HepG2 (cell line): ENCODE measurements around the gene SWSAP1. TPM values are rescaled to one million over a fixed set of nuclear protein-coding genes. Genes with fewer than 3 reads are reported as not detected.

Experiments used
- AKAP8 ChIP-seq: sonication (generic); formaldehyde crosslinking; IDR thresholded peaks from 2 replicates; pipeline ENCODE4 v1.5.1; 2020; ENCODE audit warnings: mild to moderate bottlenecking, missing genetic modification reagents
- FOXC1 ChIP-seq: sonication (generic); formaldehyde crosslinking; IDR thresholded peaks from 2 replicates; pipeline ENCODE4 v1.8.0; 2022; ENCODE audit warnings: mild to moderate bottlenecking, missing genetic modification reagents, borderline replicate concordance
- HIVEP1 ChIP-seq: sonication (generic); formaldehyde crosslinking; IDR thresholded peaks from 2 replicates; pipeline ENCODE4 v1.4.0; 2020; ENCODE audit warnings: mild to moderate bottlenecking, missing genetic modification reagents
- MEIS2 ChIP-seq: sonication (generic); formaldehyde crosslinking; IDR thresholded peaks from 2 replicates; pipeline ENCODE4 v1.9.0; 2021; ENCODE audit warnings: mild to moderate bottlenecking, missing genetic modification reagents
- NFYB ChIP-seq: sonication (generic); formaldehyde crosslinking; IDR thresholded peaks from 2 replicates; pipeline ENCODE4 v1.4.0; 2020; ENCODE audit warnings: missing genetic modification reagents
- PAWR ChIP-seq: sonication (generic); formaldehyde crosslinking; IDR thresholded peaks from 2 replicates; pipeline ENCODE4 v1.4.0; 2020; ENCODE audit warnings: missing genetic modification reagents, mild to moderate bottlenecking, borderline replicate concordance
- SNAPC2 ChIP-seq: sonication (generic); formaldehyde crosslinking; IDR thresholded peaks from 2 replicates; pipeline ENCODE4 v1.8.1; 2022; ENCODE audit warnings: mild to moderate bottlenecking, missing genetic modification reagents
- SOX6 ChIP-seq, 2 experiments: fragments of 450-650 bp in 1 of 2; sonication (generic) in 1 of 2; formaldehyde crosslinking in 1 of 2; IDR thresholded peaks; 2 replicates each; pipeline versions ENCODE4 v1.4.0 to v1.6.1; 2017 to 2020; ENCODE audit warnings: antibody characterized with exemption in 1 of 2, mild to moderate bottlenecking in 1 of 2, missing genetic modification reagents in 1 of 2
- SP140L ChIP-seq: sonication (generic); formaldehyde crosslinking; IDR thresholded peaks from 2 replicates; pipeline ENCODE4 v1.4.0; 2020; ENCODE audit warnings: missing genetic modification reagents, borderline replicate concordance
- TAF1 ChIP-seq: sonication (generic); formaldehyde crosslinking; IDR thresholded peaks from 2 replicates; pipeline ENCODE4 v1.4.0; 2020; ENCODE audit warnings: missing genetic modification reagents
- ZBTB20 ChIP-seq: sonication (generic); formaldehyde crosslinking; IDR thresholded peaks from 2 replicates; pipeline ENCODE4 v1.8.1; 2023; ENCODE audit warnings: missing genetic modification reagents, low read depth, mild to moderate bottlenecking, borderline replicate concordance
- ZNF136 ChIP-seq: sonication (generic); formaldehyde crosslinking; IDR thresholded peaks from 2 replicates; pipeline ENCODE4 v1.8.1; 2022; ENCODE audit warnings: low read depth, mild to moderate bottlenecking, moderate library complexity, missing genetic modification reagents
- ZNF543 ChIP-seq: sonication (generic); formaldehyde crosslinking; IDR thresholded peaks from 2 replicates; pipeline ENCODE4 v1.4.0; 2020; ENCODE audit warnings: mild to moderate bottlenecking, missing genetic modification reagents
- ZNF7 ChIP-seq: IDR thresholded peaks from 2 replicates; pipeline ENCODE4 v1.6.1; 2016; ENCODE audit warnings: missing biosample characterization, missing genetic modification reagents
- polyA plus RNA-seq, 8 experiments: library from polyadenylated mRNA; depleted of rRNA in 3 of 8; stranded (reverse) in 7 of 8; unstranded in 1 of 8; fragments of >200 nt; fragmentation: Illumina TruSeq in 4 of 8; extraction: Trizol in 4 of 8; gene quantifications; 2 replicates each; pipeline versions ENCODE4 v1.2.1 to v1.2.3, GENCODE V29; 2011 to 2016; ENCODE audit warnings: low read depth in 4 of 8, missing spikeins in 1 of 8, mixed read lengths in 1 of 8; ENCODE audit not compliant: insufficient read depth in 1 of 8
- total RNA-seq, 5 experiments: library from RNA; depleted of rRNA; stranded (reverse); fragments of >200 nt; fragmentation: Illumina TruSeq; extraction: Trizol; gene quantifications; 2 replicates each; pipeline ENCODE4 v1.2.3, GENCODE V29; 2016; ENCODE audit warnings: low read depth in 1 of 5
- TF ChIP-seq, protein P1 (sequence below): sonication (generic); formaldehyde crosslinking; IDR thresholded peaks from 2 replicates; pipeline ENCODE4 v1.4.0; 2020; ENCODE audit warnings: missing genetic modification reagents
- TF ChIP-seq, protein P2 (sequence below): sonication (generic); formaldehyde crosslinking; IDR thresholded peaks from 2 replicates; pipeline ENCODE4 v1.5.1; 2020; ENCODE audit warnings: missing genetic modification reagents, mild to moderate bottlenecking, borderline replicate concordance
- TF ChIP-seq, protein P3 (sequence below): IDR thresholded peaks from 2 replicates; pipeline ENCODE4 v1.6.1; 2016; ENCODE audit warnings: missing compliant biosample characterization, missing genetic modification reagents, borderline replicate concordance
- TF ChIP-seq, protein P4 (sequence below): sonication (generic); formaldehyde crosslinking; IDR thresholded peaks from 2 replicates; pipeline ENCODE4 v1.4.0; 2020; ENCODE audit warnings: mild to moderate bottlenecking, missing genetic modification reagents, borderline replicate concordance
- TF ChIP-seq, protein P5 (sequence below): sonication (generic); formaldehyde crosslinking; IDR thresholded peaks from 2 replicates; pipeline ENCODE4 v1.8.1; 2023; ENCODE audit warnings: mild to moderate bottlenecking, moderate library complexity, missing genetic modification reagents
- TF ChIP-seq, protein P6 (sequence below): sonication (generic); formaldehyde crosslinking; IDR thresholded peaks from 2 replicates; pipeline ENCODE4 v1.8.1; 2023; ENCODE audit warnings: missing genetic modification reagents, mild to moderate bottlenecking, borderline replicate concordance

Gene SWSAP1
- total and polyA plus RNA-seq, 2 of the 13 experiments (the other 11 are each of a cell fraction or from before 2014, with no cell fraction given) = 2.7 to 3.3 TPM

DNA sequence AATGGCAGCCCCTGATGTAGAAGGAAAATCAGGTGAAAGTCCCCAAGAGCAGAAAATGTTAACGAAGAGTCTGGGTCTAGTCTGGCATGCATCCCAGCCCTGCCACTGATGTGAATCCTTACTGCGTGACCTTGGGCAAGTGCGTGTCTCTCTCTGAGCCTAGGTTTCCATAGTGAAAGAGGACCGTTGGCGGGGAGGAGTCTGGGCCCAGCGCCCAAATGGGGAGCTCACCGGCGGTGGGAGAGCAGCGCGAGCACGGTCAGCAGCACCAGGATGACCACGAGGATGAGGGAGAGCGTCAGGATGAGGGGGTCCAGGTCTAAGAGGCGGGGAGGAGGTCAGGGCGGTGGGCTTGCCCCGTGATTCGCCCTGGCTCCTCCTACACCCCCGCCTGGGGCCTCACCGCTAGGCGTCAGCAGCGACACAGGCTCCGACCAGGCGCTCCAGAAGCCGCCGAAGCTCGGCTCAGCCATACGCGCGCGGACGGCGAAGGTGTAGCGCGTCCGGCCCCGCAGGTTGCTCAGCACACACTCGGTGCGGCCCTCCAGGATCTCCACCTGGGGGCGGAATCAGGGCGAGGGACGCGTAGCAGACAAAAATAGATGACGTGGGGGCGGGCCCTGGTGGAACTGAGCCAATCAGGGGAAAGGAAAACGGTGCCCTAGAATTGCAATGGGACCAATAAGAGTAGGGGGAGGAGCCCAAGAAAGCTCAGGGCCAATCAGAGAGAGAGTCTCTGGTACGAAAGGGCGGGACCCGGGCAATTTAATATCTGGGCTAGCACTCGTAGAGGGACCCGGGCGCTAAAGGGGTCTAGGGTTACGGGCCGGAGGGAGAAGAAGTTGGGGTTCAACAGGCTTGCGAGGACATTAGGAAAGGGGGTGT is 6.4 kb downstream of the SWSAP1 start (continued):
- TF ChIP-seq ZNF7 (CRISPR knock-in tag) = no peak
- no peak for TF ChIP-seq PAWR (CRISPR knock-in tag)
- TF ChIP-seq, protein P1, sequence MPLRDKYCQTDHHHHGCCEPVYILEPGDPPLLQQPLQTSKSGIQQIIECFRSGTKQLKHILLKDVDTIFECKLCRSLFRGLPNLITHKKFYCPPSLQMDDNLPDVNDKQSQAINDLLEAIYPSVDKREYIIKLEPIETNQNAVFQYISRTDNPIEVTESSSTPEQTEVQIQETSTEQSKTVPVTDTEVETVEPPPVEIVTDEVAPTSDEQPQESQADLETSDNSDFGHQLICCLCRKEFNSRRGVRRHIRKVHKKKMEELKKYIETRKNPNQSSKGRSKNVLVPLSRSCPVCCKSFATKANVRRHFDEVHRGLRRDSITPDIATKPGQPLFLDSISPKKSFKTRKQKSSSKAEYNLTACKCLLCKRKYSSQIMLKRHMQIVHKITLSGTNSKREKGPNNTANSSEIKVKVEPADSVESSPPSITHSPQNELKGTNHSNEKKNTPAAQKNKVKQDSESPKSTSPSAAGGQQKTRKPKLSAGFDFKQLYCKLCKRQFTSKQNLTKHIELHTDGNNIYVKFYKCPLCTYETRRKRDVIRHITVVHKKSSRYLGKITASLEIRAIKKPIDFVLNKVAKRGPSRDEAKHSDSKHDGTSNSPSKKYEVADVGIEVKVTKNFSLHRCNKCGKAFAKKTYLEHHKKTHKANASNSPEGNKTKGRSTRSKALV (CRISPR knock-in tag) = no peak
- TF ChIP-seq, protein P2, sequence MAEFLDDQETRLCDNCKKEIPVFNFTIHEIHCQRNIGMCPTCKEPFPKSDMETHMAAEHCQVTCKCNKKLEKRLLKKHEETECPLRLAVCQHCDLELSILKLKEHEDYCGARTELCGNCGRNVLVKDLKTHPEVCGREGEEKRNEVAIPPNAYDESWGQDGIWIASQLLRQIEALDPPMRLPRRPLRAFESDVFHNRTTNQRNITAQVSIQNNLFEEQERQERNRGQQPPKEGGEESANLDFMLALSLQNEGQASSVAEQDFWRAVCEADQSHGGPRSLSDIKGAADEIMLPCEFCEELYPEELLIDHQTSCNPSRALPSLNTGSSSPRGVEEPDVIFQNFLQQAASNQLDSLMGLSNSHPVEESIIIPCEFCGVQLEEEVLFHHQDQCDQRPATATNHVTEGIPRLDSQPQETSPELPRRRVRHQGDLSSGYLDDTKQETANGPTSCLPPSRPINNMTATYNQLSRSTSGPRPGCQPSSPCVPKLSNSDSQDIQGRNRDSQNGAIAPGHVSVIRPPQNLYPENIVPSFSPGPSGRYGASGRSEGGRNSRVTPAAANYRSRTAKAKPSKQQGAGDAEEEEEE (CRISPR knock-in tag) = no peak
- no peak for TF ChIP-seq ZBTB20
- peak; percentile 71; the same call in 1 of the 2 replicates for TF ChIP-seq TAF1 (CRISPR knock-in tag)
- no peak for TF ChIP-seq ZNF543
- peak; percentile 42; the same call in 1 of the 2 replicates for TF ChIP-seq HIVEP1 (CRISPR knock-in tag)
- TF ChIP-seq FOXC1 = peak; percentile 82
- peak; percentile 82; the same call in 1 of the 2 replicates for TF ChIP-seq SNAPC2 (CRISPR knock-in tag)
- TF ChIP-seq NFYB (CRISPR knock-in tag) = peak; percentile 93
- no peak for TF ChIP-seq SOX6 (IDR thresholded peaks at IDR 0.05)
- TF ChIP-seq SOX6 (CRISPR knock-in tag; IDR thresholded peaks at IDR 0.05) = peak; percentile 66
- TF ChIP-seq, protein P3, sequence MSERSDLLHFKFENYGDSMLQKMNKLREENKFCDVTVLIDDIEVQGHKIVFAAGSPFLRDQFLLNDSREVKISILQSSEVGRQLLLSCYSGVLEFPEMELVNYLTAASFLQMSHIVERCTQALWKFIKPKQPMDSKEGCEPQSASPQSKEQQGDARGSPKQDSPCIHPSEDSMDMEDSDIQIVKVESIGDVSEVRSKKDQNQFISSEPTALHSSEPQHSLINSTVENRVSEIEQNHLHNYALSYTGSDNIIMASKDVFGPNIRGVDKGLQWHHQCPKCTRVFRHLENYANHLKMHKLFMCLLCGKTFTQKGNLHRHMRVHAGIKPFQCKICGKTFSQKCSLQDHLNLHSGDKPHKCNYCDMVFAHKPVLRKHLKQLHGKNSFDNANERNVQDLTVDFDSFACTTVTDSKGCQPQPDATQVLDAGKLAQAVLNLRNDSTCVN = peak; percentile 70; the same call in 1 of the 2 replicates
- 0 out of 2 replicates have a peak, but pooled peaks have one; percentile 45 for TF ChIP-seq ZNF136 (CRISPR knock-in tag)
- TF ChIP-seq, protein P4, sequence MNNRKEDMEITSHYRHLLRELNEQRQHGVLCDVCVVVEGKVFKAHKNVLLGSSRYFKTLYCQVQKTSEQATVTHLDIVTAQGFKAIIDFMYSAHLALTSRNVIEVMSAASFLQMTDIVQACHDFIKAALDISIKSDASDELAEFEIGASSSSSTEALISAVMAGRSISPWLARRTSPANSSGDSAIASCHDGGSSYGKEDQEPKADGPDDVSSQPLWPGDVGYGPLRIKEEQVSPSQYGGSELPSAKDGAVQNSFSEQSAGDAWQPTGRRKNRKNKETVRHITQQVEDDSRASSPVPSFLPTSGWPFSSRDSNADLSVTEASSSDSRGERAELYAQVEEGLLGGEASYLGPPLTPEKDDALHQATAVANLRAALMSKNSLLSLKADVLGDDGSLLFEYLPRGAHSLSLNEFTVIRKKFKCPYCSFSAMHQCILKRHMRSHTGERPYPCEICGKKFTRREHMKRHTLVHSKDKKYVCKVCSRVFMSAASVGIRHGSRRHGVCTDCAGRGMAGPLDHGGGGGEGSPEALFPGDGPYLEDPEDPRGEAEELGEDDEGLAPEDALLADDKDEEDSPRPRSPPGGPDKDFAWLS (CRISPR knock-in tag) = no peak
- TF ChIP-seq, protein P5, sequence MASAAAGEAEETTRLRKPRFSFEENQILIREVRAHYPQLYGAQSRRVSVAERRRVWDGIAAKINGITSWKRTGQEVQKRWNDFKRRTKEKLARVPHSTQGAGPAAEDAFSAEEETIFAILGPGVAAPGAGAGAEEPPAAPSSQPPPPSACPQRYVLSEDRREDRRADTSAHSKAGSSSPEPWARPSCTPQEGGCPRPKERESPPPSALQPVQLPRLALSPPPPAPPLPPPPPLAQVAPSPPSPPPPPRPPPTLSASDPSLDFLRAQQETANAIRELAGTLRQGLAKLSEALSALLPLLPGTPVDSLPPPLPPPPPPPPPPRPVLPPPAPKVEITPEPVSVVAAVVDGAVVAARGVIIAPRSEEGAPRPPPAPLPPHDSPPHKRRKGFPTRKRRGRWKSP (CRISPR knock-in tag) = peak; percentile 72
- TF ChIP-seq AKAP8 (CRISPR knock-in tag) = peak; percentile 79; the same call in 1 of the 2 replicates
- TF ChIP-seq SP140L = no peak
- TF ChIP-seq MEIS2 (CRISPR knock-in tag) = no peak
- TF ChIP-seq, protein P6, sequence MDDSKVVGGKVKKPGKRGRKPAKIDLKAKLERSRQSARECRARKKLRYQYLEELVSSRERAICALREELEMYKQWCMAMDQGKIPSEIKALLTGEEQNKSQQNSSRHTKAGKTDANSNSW (CRISPR knock-in tag) = no peak
